Measurements from ENCODE around the gene RIBC1. TPM values are rescaled to one million over a fixed set of nuclear protein-coding genes. Genes with fewer than 3 reads are reported as not detected.
A peak's percentile ranks its signal among the peaks of the same experiment; 100 is the strongest.

The RIBC1 gene
- total and polyA plus RNA-seq, 9 of the 15 experiments (the other 6 are each of a cell fraction or from before 2014, with no cell fraction given): 0.07 to 0.51 (median 0.44) TPM

DNA sequence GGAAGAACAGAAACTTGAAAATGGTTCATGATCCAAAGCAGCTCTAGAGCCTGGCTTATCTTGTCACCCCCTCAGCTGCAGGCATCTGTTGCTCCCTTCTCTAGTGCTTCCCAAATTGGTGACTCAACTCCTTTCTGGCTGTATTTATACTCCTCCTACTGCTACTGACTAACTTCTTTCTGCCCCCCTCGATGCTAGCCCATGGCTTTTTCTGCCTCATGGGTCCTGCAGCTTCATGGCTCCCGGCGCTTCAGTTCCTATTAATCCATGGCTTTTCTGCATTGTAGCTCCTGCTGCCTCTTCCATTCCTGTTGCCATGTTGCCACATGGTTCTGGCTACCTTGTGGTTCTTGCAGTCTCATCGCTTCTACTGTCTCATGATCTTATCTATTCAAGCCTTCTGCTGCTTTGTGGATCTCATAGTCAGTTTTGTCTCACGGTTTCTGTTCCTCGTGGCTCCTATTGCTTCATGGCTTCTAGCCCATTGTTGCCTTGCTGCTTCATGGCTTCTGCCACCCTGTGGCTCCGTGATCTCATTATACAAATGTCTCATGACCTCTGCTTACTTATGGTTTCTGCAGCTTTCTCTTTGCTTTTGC is 48.4 kb upstream of the RIBC1 start (continued):
- TF ChIP-seq KDM4B (IDR thresholded peaks at IDR 0.05; ENCODE audit: borderline replicate concordance in 2 of 2, low read depth in 1 of 2) (no peak), MCM2 (IDR thresholded peaks at IDR 0.05; ENCODE audit: low read depth) (no peak), SRSF7 (optimal IDR thresholded peaks at IDR 0.05; ENCODE audit: low read depth, low read length) (no peak), LARP7 (IDR thresholded peaks at IDR 0.05) (no peak), TCF7 (IDR thresholded peaks at IDR 0.05; ENCODE audit: borderline replicate concordance) (no peak), ZNF347 (CRISPR knock-in tag; IDR thresholded peaks at IDR 0.05; ENCODE audit: low read depth) (no peak), ELF1 (tag; IDR thresholded peaks at IDR 0.05) (0 out of 2 replicates have a peak, but pooled peaks have one; percentile 12), ZMIZ1 (IDR thresholded peaks at IDR 0.05; ENCODE audit: low read depth in 2 of 2, low read length in 2 of 2) (no peak), POLR2B (IDR thresholded peaks at IDR 0.05; ENCODE audit: low read depth, partially characterized antibody) (no peak), YBX1 (IDR thresholded peaks at IDR 0.05) (no peak), STAT6 (CRISPR knock-in tag; IDR thresholded peaks at IDR 0.05) (no peak), BCL6 (CRISPR knock-in tag; IDR thresholded peaks at IDR 0.05) (no peak), ZNF24 (IDR thresholded peaks at IDR 0.05) (peak; percentile 41; the same call in 1 of the 2 replicates), USF2 (CRISPR knock-in tag; IDR thresholded peaks at IDR 0.05) (no peak), C11orf30 (IDR thresholded peaks at IDR 0.05; ENCODE audit: low read depth) (peak; percentile 88), CEBPB (tag; IDR thresholded peaks at IDR 0.05) (peak; percentile 93), ZNF165 (CRISPR knock-in tag; IDR thresholded peaks at IDR 0.05; ENCODE audit: borderline replicate concordance) (no peak), SNIP1 (IDR thresholded peaks at IDR 0.05; ENCODE audit: low read depth) (no peak), GABPB1 (CRISPR knock-in tag; IDR thresholded peaks at IDR 0.05) (no peak), U2AF1 (optimal IDR thresholded peaks at IDR 0.05; ENCODE audit: low read depth, low read length) (no peak)
- TF ChIP-seq, protein P1, sequence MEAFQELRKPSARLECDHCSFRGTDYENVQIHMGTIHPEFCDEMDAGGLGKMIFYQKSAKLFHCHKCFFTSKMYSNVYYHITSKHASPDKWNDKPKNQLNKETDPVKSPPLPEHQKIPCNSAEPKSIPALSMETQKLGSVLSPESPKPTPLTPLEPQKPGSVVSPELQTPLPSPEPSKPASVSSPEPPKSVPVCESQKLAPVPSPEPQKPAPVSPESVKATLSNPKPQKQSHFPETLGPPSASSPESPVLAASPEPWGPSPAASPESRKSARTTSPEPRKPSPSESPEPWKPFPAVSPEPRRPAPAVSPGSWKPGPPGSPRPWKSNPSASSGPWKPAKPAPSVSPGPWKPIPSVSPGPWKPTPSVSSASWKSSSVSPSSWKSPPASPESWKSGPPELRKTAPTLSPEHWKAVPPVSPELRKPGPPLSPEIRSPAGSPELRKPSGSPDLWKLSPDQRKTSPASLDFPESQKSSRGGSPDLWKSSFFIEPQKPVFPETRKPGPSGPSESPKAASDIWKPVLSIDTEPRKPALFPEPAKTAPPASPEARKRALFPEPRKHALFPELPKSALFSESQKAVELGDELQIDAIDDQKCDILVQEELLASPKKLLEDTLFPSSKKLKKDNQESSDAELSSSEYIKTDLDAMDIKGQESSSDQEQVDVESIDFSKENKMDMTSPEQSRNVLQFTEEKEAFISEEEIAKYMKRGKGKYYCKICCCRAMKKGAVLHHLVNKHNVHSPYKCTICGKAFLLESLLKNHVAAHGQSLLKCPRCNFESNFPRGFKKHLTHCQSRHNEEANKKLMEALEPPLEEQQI (IDR thresholded peaks at IDR 0.05): 0 out of 2 replicates have a peak, but pooled peaks have one; percentile 16
